Body of pancreas (tissue), 4 donors: ENCODE measurements around the gene USF3.

Experiments
- CTCF ChIP-seq, 7 experiments: fragments of 450-650 bp in 4 of 7; fragments of 200-600 bp in 3 of 7; sonication (generic) in 3 of 7; IDR thresholded peaks; one replicate each; pipeline ENCODE4 v1.5.1; 2016 to 2019; ENCODE audit warnings: antibody characterized with exemption in 7 of 7
- POLR2A ChIP-seq, 3 donors: fragments of 450-650 bp; IDR thresholded peaks; one replicate each; pipeline ENCODE4 v1.6.1; 2016; ENCODE audit warnings: antibody characterized with exemption in 3 of 3, mild to moderate bottlenecking in 2 of 3

GRCh38 chr3:113663324-113663750 is 33.1 kb downstream of the USF3 start:
- TF ChIP-seq CTCF (IDR thresholded peaks at IDR 0.05): no peak
- TF ChIP-seq POLR2A (IDR thresholded peaks at IDR 0.05): no peak
